HepG2 (cell line): ENCODE results near the gene REPIN1. TPM values are rescaled to one million over a fixed set of nuclear protein-coding genes. Genes with fewer than 3 reads are reported as not detected.

Experiments
- AKAP8 ChIP-seq: sonication (generic); formaldehyde crosslinking; IDR thresholded peaks from 2 replicates; pipeline ENCODE4 v1.5.1; 2020; ENCODE audit warnings: mild to moderate bottlenecking, missing genetic modification reagents
- ATF2 ChIP-seq: sonication (generic); formaldehyde crosslinking; IDR thresholded peaks from 2 replicates; pipeline ENCODE4 v1.4.0; 2020; ENCODE audit warnings: missing genetic modification reagents
- HOXA9 ChIP-seq: sonication (generic); formaldehyde crosslinking; IDR thresholded peaks from 2 replicates; pipeline ENCODE4 v1.8.1; 2022; ENCODE audit warnings: missing genetic modification reagents, mild to moderate bottlenecking, moderate library complexity, borderline replicate concordance
- MAFG ChIP-seq: sonication (generic); formaldehyde crosslinking; IDR thresholded peaks from 2 replicates; pipeline ENCODE4 v1.5.1; 2020; ENCODE audit warnings: mild to moderate bottlenecking, missing genetic modification reagents
- NFKBIZ ChIP-seq: IDR thresholded peaks from 2 replicates; pipeline ENCODE4 v1.6.1; 2018; ENCODE audit warnings: missing genetic modification reagents, missing compliant biosample characterization
- RERE ChIP-seq: IDR thresholded peaks from 2 replicates; pipeline ENCODE4 v1.6.1; 2016; ENCODE audit warnings: low read depth, missing genetic modification reagents, missing compliant biosample characterization
- SALL2 ChIP-seq: sonication (generic); formaldehyde crosslinking; IDR thresholded peaks from 2 replicates; pipeline ENCODE4 v1.8.1; 2023; ENCODE audit warnings: mild to moderate bottlenecking, missing genetic modification reagents, inconsistent platforms
- SMC3 ChIP-seq: IDR thresholded peaks from 2 replicates; pipeline ENCODE4 v1.6.1; 2011; ENCODE audit warnings: low read length, improper control_type of control experiment
- TBX2 ChIP-seq: sonication (generic); formaldehyde crosslinking; IDR thresholded peaks from 2 replicates; pipeline ENCODE4 v1.5.0; 2020; ENCODE audit warnings: missing genetic modification reagents, mild to moderate bottlenecking, borderline replicate concordance
- TFE3 ChIP-seq: IDR thresholded peaks from 2 replicates; pipeline ENCODE4 v1.6.1; 2016
- TMF1 ChIP-seq: sonication (generic); formaldehyde crosslinking; IDR thresholded peaks from 2 replicates; pipeline ENCODE4 v1.8.1; 2022; ENCODE audit warnings: low read depth, missing genetic modification reagents
- TSC22D2 ChIP-seq: sonication (generic); formaldehyde crosslinking; IDR thresholded peaks from 2 replicates; pipeline ENCODE4 v1.5.1; 2020; ENCODE audit warnings: missing genetic modification reagents, mild to moderate bottlenecking, borderline replicate concordance
- U2AF1 ChIP-seq: fragments of 200-400 bp; formaldehyde crosslinking; optimal IDR thresholded peaks from 2 replicates; pipeline ENCODE3; 2017; ENCODE audit warnings: mild to moderate bottlenecking, low read depth, low read length
- ZBTB20 ChIP-seq: sonication (generic); formaldehyde crosslinking; IDR thresholded peaks from 2 replicates; pipeline ENCODE4 v1.8.1; 2023; ENCODE audit warnings: missing genetic modification reagents, low read depth, mild to moderate bottlenecking, borderline replicate concordance
- ZBTB34 ChIP-seq: sonication (generic); formaldehyde crosslinking; IDR thresholded peaks from 2 replicates; pipeline ENCODE4 v1.8.0; 2022; ENCODE audit warnings: mild to moderate bottlenecking, missing genetic modification reagents
- ZNF276 ChIP-seq: sonication (generic); formaldehyde crosslinking; IDR thresholded peaks from 2 replicates; pipeline ENCODE4 v1.4.0; 2020; ENCODE audit warnings: mild to moderate bottlenecking, low read depth, missing genetic modification reagents
- ZNF343 ChIP-seq: sonication (generic); formaldehyde crosslinking; IDR thresholded peaks from 2 replicates; pipeline ENCODE4 v1.4.0; 2020; ENCODE audit warnings: mild to moderate bottlenecking, missing genetic modification reagents
- polyA plus RNA-seq, 8 experiments: library from polyadenylated mRNA; depleted of rRNA in 3 of 8; stranded (reverse) in 7 of 8; unstranded in 1 of 8; fragments of >200 nt; fragmentation: Illumina TruSeq in 4 of 8; extraction: Trizol in 4 of 8; gene quantifications; 2 replicates each; pipeline versions ENCODE4 v1.2.1 to v1.2.3, GENCODE V29; 2011 to 2016; ENCODE audit warnings: low read depth in 4 of 8, missing spikeins in 1 of 8, mixed read lengths in 1 of 8; ENCODE audit not compliant: insufficient read depth in 1 of 8
- total RNA-seq, 5 experiments: library from RNA; depleted of rRNA; stranded (reverse); fragments of >200 nt; fragmentation: Illumina TruSeq; extraction: Trizol; gene quantifications; 2 replicates each; pipeline ENCODE4 v1.2.3, GENCODE V29; 2016; ENCODE audit warnings: low read depth in 1 of 5

The REPIN1 gene
- total and polyA plus RNA-seq, 2 of the 13 experiments (the other 11 are each of a cell fraction or from before 2014, with no cell fraction given) = 69.9 to 108 TPM

- TF ChIP-seq ATF2 (CRISPR knock-in tag) (no peak), TMF1 (CRISPR knock-in tag) (no peak), ZNF276 (CRISPR knock-in tag) (no peak), SMC3 (peak; percentile 1; the same call in 1 of the 2 replicates), ZBTB34 (CRISPR knock-in tag) (no peak), TSC22D2 (no peak), HOXA9 (CRISPR knock-in tag) (no peak), TFE3 (0 out of 2 replicates have a peak, but pooled peaks have one; percentile 25), RERE (no peak), ZBTB20 (CRISPR knock-in tag) (peak; percentile 26; the same call in 1 of the 2 replicates), TBX2 (0 out of 2 replicates have a peak, but pooled peaks have one; percentile 8), NFKBIZ (no peak), U2AF1 (peak; percentile 89), ZNF343 (CRISPR knock-in tag) (no peak), SALL2 (no peak), AKAP8 (CRISPR knock-in tag) (no peak), MAFG (no peak)
Measured at GRCh38 chr7:150378115-150378852, 9.7 kb downstream of the REPIN1 start (continued).
